K562 (cell line): ENCODE data around the gene TMEM138. TPM values are rescaled to one million over a fixed set of nuclear protein-coding genes. Genes with fewer than 3 reads are reported as not detected.

Experiments used
- ETV5 ChIP-seq: sonication (generic); formaldehyde crosslinking; IDR thresholded peaks from 2 replicates; pipeline ENCODE4 v1.4.0; 2020; ENCODE audit warnings: low read depth, mild to moderate bottlenecking, missing genetic modification reagents
- FOXK1 ChIP-seq: sonication (generic); formaldehyde crosslinking; IDR thresholded peaks from 2 replicates; pipeline ENCODE4 v1.8.0; 2022; ENCODE audit warnings: missing genetic modification reagents, mild to moderate bottlenecking, borderline replicate concordance
- GATAD2A ChIP-seq: fragments of 450-650 bp; IDR thresholded peaks from 2 replicates; pipeline ENCODE4 v1.6.1; 2017
- HDAC2 ChIP-seq: fragments of 450-650 bp; IDR thresholded peaks from 2 replicates; pipeline ENCODE4 v1.6.1; 2016; ENCODE audit warnings: mild to moderate bottlenecking
- KAT7 ChIP-seq: sonication (generic); formaldehyde crosslinking; IDR thresholded peaks from 2 replicates; pipeline ENCODE4 v1.8.0; 2022; ENCODE audit warnings: missing genetic modification reagents, mild to moderate bottlenecking, borderline replicate concordance
- MBD2 ChIP-seq: sonication (generic); IDR thresholded peaks from 2 replicates; pipeline ENCODE4 v1.6.1; 2016; ENCODE audit warnings: low read depth, borderline replicate concordance
- NONO ChIP-seq, 2 experiments: fragments of 200-400 bp in 1 of 2; fragments of 450-650 bp in 1 of 2; formaldehyde crosslinking in 1 of 2; IDR thresholded peaks; 2 replicates each; pipeline ENCODE4 v1.6.1; 2017; ENCODE audit warnings: low read depth in 2 of 2, mild to moderate bottlenecking in 2 of 2, moderate library complexity in 2 of 2, low read length in 1 of 2
- NR4A1 ChIP-seq, 2 experiments: fragments of 250-450 bp in 1 of 2; fragments of 450-650 bp in 1 of 2; sonication (Bioruptor Pico) in 1 of 2; IDR thresholded peaks; 2 replicates each; pipeline versions ENCODE4 v1.4.0 to v1.6.1; 2016 to 2020; ENCODE audit warnings: mild to moderate bottlenecking in 2 of 2, missing compliant biosample characterization in 1 of 2, missing genetic modification characterization in 1 of 2, moderate library complexity in 1 of 2
- PHF21A ChIP-seq: fragments of 450-650 bp; IDR thresholded peaks from 2 replicates; pipeline ENCODE4 v1.6.1; 2017; ENCODE audit warnings: low read depth, borderline replicate concordance
- POU5F1 ChIP-seq: fragments of 150-350 bp; IDR thresholded peaks from 2 replicates; pipeline ENCODE4 v1.6.1; 2014; ENCODE audit warnings: borderline replicate concordance, low read length, low read depth, mild to moderate bottlenecking; ENCODE audit not compliant: partially characterized antibody
- RBM39 ChIP-seq: fragments of 200-400 bp; formaldehyde crosslinking; optimal IDR thresholded peaks from 2 replicates; pipeline ENCODE3; 2018; ENCODE audit warnings: low read depth, low read length
- SMC3 ChIP-seq: conservative IDR thresholded peaks from 2 replicates; pipeline ENCODE4 v1.6.1; 2011; ENCODE audit warnings: low read depth, low read length, improper control_type of control experiment; ENCODE audit not compliant: insufficient read depth
- TOE1 ChIP-seq, 2 experiments: fragments of 450-650 bp in 1 of 2; sonication (generic) in 1 of 2; formaldehyde crosslinking in 1 of 2; IDR thresholded peaks; 2 replicates each; pipeline versions ENCODE4 v1.7.1 to v1.8.0; 2016 to 2022; ENCODE audit warnings: borderline replicate concordance in 2 of 2, mild to moderate bottlenecking in 2 of 2, antibody characterized with exemption in 1 of 2, inconsistent platforms in 1 of 2, low read depth in 1 of 2, missing genetic modification reagents in 1 of 2, moderate library complexity in 1 of 2
- ZBTB11 ChIP-seq, 3 experiments: fragments of 200-800 bp in 1 of 3; fragments of 250-450 bp in 1 of 3; fragments of 450-650 bp in 1 of 3; sonication (Bioruptor Pico) in 1 of 3; sonication (Bioruptor generic) in 1 of 3; formaldehyde crosslinking in 1 of 3; IDR thresholded peaks; 2 replicates each; pipeline versions ENCODE4 v1.6.1 to v1.8.0; 2016 to 2022; ENCODE audit warnings: mild to moderate bottlenecking in 2 of 3, missing genetic modification characterization in 2 of 3, missing compliant biosample characterization in 1 of 3, moderate library complexity in 1 of 3
- ZBTB43 ChIP-seq: sonication (generic); formaldehyde crosslinking; IDR thresholded peaks from 2 replicates; pipeline ENCODE4 v1.8.0; 2023; ENCODE audit warnings: mild to moderate bottlenecking, missing genetic modification reagents
- ZNF561 ChIP-seq: fragments of 450-650 bp; formaldehyde crosslinking; conservative IDR thresholded peaks from 2 replicates; pipeline ENCODE4 v1.4.0; 2020; ENCODE audit warnings: mild to moderate bottlenecking, moderate library complexity
- ZNF639 ChIP-seq, 2 experiments: fragments of 200-800 bp in 1 of 2; sonication (Bioruptor generic) in 1 of 2; sonication (generic) in 1 of 2; formaldehyde crosslinking in 1 of 2; IDR thresholded peaks in 1 of 2; conservative IDR thresholded peaks in 1 of 2; 2 replicates each; pipeline versions ENCODE4 v1.5.0 to v1.6.1; 2016 to 2020; ENCODE audit warnings: missing compliant biosample characterization in 1 of 2, missing genetic modification characterization in 1 of 2, missing genetic modification reagents in 1 of 2
- polyA plus RNA-seq, 8 experiments: library from polyadenylated mRNA; depleted of rRNA in 4 of 8; stranded (reverse) in 5 of 8; unstranded in 3 of 8; fragments of >200 nt; fragmentation: Nextera tagmentation in 2 of 8; fragmentation: Illumina TruSeq in 1 of 8; extraction: Ambion mirVana in 2 of 8; extraction: Trizol in 1 of 8; gene quantifications; 2 replicates each; pipeline versions ENCODE4 v1.2.1 to v1.2.3, GENCODE V29; 2011 to 2014; ENCODE audit warnings: inconsistent platforms in 1 of 8, missing spikeins in 1 of 8
- total RNA-seq, 7 experiments: library from RNA; depleted of rRNA in 6 of 7; stranded (reverse); fragments of >200 nt in 6 of 7; fragmentation: Illumina TruSeq in 2 of 7; extraction: Trizol in 2 of 7; gene quantifications; 2 replicates each; pipeline versions ENCODE4 v1.2.1 to v1.2.3, GENCODE V29; 2011 to 2021; ENCODE audit warnings: low replicate concordance in 1 of 7

TMEM138 gene
- total and polyA plus RNA-seq, 9 of the 15 experiments (the other 6 are each of a cell fraction or from before 2014, with no cell fraction given) = 23.2 to 168 (median 63.1) TPM

GRCh38 chr11:61361741-61362541 lies at the start of gene TMEM138, which contains the start of gene CYB561A3 (continued):
- TF ChIP-seq PHF21A (no peak), POU5F1 (no peak), ZBTB11 (CRISPR knock-in tag; IDR thresholded peaks at IDR 0.05) (peak; percentile 71 to 97 (median 82); a peak in 5 of 6 replicates), ETV5 (CRISPR knock-in tag) (peak; percentile 54; the same call in 1 of the 2 replicates), RBM39 (no peak), MBD2 (peak; percentile 28), FOXK1 (CRISPR knock-in tag) (0 out of 2 replicates have a peak, but pooled peaks have one; percentile 54), GATAD2A (no peak), ZBTB43 (0 out of 2 replicates have a peak, but pooled peaks have one; percentile 35), ZNF639 (CRISPR knock-in tag; conservative IDR thresholded peaks at IDR 0.05 in 1 of 2, IDR thresholded peaks at IDR 0.05 in 1 of 2) (peak in 1 of 2 experiments; percentile 62; a peak in 1 of 4 replicates), NONO (IDR thresholded peaks at IDR 0.05; ENCODE audit: low read depth in 2 of 2, low read length in 1 of 2) (peak in 1 of 2 experiments; percentile 67; a peak in 1 of 4 replicates), KAT7 (CRISPR knock-in tag) (no peak), TOE1 (IDR thresholded peaks at IDR 0.05; ENCODE audit: borderline replicate concordance) (no peak), TOE1 (CRISPR knock-in tag; IDR thresholded peaks at IDR 0.05; ENCODE audit: borderline replicate concordance, low read depth) (no peak), SMC3 (no peak), ZNF561 (CRISPR knock-in tag) (no peak), NR4A1 (CRISPR knock-in tag; IDR thresholded peaks at IDR 0.05) (no peak), NR4A1 (tag; IDR thresholded peaks at IDR 0.05) (no peak), HDAC2 (peak; percentile 58; the same call in 1 of the 2 replicates)
